ENCODE data around the gene PRR14. TPM values are rescaled to one million over a fixed set of nuclear protein-coding genes. Genes with fewer than 3 reads are reported as not detected.

The PRR14 gene
- total RNA-seq: 8.4 TPM

- DNase-seq: peak; percentile 99
Measured at GRCh38 chr16:30650369-30651123, at the start of gene PRR14. TSS of gene PRR14 (plus strand) at chr16:30650960. CDS start at chr16:30651646, 686 bp downstream.

GRCh38 chr16:30601966-30602365 is 48.8 kb upstream of the PRR14 start:
- no peak for DNase-seq

- peak; percentile 67 for DNase-seq
Measured at GRCh38 chr16:30602616-30603277, 48.0 kb upstream of the PRR14 start.

DNA sequence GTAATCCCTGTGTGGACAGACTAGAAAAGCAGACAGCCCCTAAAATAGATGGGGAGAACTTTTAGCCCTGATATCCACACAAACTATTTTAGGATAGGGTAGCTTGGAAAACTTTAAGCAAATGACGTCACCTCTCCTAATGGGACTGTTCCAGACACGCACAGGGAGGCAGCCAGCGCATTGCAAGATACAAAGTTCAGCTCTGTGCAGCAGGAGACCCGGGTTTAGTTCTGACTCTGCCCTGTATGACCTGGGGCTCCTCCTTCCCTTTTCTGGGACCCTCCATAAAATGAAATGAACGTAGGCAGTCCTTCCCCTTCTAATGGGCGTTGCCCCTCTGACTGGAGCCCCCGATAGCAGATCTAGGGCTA is 46.8 kb upstream of the PRR14 start:
- peak; percentile 1 for DNase-seq

DNA sequence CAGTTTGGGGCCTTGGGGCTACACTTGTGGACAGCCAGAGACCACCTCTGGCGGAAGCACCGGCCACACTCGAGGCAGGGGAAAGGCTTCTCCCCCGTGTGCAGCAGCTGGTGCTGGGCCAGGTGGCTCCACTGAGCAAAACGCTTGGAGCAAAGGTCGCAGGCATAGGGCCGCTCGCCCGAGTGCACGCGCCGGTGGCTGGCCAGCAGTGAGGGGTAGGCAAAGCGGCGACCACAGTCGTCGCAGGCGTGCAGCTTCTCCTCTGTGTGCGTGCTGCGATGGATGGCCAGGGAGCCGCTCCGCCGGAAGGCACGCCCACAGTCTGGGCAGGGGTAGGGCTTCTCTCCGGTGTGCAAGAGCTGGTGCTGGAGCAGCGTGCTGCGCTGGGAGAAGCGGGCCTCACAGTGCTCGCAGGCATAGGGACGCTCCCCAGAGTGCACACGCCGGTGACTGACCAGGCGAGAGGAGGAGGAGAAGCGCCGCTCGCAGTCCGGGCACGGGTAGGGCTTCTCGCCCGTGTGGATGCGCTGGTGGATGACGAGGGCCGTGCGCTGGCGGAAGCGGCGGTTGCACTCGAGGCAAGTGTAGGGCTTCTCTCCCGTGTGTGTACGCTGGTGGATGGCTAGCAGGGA is 46.3 kb upstream of the PRR14 start:
- no peak for DNase-seq

DNA sequence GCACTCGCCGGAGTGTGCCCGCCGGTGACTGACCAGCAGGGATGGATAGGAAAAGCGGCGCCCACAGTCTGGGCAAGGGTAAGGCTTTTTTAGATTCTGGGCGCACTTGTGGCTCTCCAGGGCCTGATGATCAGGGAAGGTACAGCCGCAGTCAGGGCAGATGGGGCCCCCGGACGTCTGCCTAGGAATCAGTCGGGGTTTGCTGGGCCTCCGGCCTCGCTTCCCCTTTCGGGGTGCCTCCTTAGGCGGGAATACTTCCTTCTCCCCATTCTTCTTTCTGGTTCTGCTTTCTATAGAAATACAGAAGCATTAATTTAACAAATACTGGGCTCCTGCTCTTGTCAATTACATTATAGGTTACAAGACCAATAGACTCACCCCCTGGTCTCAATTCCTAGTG is 45.6 kb upstream of the PRR14 start:
- no peak for DNase-seq

DNA sequence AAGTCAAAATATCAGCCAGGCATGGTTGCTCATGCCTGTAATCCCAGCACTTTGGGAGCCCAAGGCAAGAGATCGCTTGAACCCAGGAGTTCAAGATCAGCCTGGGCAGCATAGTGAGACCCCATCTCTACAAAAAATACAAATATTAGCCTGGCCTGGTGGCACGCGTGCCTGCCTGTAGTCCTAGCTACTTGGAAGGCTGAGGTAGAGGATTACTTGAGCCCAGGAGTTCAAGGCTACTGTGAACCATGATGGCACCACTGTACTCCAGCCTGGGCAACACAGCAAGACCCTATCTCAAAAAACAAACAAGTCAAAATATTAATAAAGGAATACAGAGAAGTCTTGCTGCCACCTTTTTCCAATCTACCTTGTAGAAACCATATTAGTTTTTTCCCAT is 44.8 kb upstream of the PRR14 start:
- DNase-seq: no peak

DNA sequence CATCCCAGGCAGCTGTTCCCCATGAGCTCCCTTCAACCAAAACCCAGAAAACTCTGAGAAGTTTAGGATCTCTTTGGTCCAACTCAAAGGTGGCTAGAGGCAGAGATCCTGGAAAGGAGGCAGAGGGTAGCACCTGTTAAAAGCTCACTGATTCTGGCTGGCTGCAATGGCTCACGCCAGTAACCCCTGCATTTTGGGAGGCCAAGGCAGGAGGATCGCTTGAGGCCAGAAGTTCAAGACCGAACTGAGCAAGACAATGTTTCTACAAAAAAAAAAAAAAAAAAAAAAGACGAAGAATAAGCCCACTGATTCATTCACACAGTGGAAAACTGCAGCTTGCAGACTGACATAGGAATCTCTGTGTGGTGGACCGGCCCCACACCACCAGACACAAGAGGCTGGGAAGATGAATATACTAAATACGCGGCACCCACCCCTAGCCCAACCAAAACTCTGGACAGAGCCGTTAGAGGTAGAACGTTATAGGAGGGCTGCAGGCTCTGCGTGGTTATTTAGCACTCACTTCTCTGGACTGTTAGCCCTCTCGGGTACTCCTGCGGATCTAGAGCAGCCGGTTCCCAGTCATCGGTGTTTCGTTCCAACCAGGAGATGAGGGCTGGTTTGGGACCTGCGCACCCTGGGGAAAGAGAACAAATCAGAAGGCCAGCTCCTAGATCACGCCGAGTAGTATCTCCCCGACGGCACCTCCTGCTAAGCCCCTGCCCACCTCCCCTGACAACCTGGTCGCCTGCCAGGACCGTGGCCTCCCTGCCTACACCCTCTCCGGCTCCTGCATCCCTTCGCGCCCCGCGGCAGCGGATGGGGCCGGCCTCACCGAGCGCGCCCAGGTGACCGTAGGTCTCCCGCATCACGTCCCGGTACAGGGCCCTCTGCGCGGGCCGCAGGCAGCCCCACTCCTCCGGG is 41.5 kb upstream of the PRR14 start:
- no peak for DNase-seq

GRCh38 chr16:30609926-30610839 is 40.6 kb upstream of the PRR14 start, which contains the start of gene ZNF689:
TSS of gene ZNF689 (minus strand) at chr16:30610389. CDS start at chr16:30610041, 348 bp downstream.
- peak; percentile 96 for DNase-seq

GRCh38 chr16:30615358-30616091 is 35.2 kb upstream of the PRR14 start:
- DNase-seq: no peak

DNA sequence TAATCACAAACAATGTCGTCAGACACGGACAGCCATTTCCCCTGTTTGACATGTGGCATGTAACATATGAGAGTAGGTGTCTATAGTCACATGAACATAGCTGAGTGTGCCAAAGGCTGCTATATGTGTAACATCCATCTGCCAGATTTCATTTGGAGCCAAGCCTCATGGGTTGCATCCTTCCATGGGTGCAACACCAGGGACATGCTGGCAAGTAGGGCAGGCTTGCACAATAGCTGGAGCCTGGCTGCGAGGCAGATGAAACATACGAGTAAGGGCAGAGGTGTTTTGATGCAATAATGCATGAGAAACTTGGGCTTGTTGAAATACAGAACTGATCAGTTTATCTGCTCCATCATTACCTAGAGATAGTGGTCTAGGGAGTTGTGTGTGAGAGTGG is 31.6 kb upstream of the PRR14 start:
- DNase-seq: no peak

- DNase-seq: no peak
Measured at GRCh38 chr16:30619638-30620037, 31.1 kb upstream of the PRR14 start.

DNA sequence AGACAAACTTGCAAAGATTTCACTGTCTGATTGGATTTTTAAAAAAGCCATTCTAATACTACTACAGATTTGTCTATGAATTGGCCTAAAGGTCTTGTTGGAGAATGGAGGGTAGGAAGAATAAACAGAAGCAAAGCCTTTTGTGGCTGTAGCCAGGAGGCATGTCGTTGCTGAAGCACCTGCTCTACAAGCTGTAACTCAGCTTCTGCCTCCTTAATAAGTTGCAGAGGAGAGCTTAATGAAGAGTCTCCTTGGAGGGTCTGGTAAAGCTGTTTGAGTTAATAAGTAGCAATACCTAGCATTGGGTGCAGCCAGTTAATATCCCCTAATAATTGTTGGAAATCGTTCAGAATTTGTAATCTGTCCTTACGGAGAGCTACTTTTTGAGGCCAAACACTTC is 30.6 kb upstream of the PRR14 start:
- no peak for DNase-seq

GRCh38 chr16:30621765-30622164 is 29.0 kb upstream of the PRR14 start:
- DNase-seq: peak; percentile 1

DNA sequence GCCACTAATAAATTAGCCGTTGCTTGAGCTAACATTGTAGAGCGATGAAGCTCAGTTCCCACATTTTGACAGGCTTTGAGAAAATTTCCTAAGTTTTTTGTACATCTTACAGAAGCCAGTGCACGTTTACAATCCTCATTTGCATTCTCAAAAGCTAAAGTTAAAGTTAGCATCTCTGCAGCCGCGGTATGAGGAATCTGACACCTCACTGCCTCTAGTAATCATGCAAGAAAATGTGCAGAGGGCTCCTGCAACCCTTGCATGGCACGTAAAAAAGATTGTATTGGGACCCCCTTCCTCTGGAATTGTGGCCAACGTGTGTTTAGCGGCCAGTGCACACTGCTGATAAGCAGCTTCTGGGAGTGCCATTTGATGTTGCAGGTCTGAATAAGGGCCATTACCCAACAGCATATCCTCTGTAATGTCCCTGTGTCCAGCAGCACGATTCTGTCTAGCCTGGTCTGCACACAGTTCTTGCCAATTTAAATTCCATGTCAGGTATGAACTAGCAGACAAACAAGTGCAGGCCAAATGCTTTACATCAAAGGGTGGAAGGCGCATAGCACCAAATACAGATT is 28.2 kb upstream of the PRR14 start:
- DNase-seq: no peak

- no peak for DNase-seq
Measured at GRCh38 chr16:30623536-30624283, 27.1 kb upstream of the PRR14 start.

- DNase-seq: no peak
Measured at GRCh38 chr16:30626236-30626635, 24.5 kb upstream of the PRR14 start.

DNA sequence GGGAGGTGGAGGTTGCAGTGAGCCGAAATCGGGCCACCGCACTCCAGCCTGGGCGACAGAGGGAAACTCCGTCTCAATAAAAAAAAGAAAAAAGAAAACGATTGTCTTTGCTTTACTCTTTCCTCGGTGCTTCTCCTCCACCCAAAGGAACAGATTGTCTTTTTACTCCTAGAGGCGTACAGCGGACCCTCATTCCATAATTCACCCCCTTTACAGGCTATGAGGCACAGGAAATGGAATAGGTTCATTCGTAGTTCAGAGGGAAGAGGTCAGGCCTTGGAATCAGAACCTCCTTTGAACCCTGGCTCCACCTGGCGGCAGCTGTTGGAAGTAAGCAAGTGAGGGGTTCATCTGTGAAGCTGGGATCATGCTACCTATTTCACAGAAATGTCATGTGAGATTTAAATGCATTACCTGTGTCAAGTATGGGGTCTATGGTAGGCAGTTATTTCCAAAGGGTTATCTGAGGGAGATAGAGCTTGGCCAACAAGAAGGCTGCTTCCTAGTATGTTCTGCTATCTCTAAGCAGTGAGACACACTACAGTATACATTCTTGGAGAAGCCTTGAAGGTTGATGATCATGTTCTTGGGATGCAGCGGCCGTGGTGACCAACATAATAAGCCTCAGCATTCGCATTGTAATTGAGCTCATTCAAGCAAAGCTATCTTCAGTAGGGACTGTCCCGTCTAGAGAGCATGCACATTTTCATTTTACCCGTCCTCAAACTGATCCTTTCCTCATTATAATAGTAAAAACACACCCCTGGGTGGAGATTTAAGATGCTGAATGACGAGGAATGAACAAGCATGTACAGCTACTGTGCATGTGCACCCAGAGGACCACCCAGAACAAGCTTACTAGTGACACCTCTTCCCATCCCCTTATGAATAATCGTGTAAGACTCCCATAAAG is 21.9 kb upstream of the PRR14 start:
- peak; percentile 80 for DNase-seq

All from skin of body (tissue), 2 donors.